Activated naive CD8-positive, alpha-beta T cell treated with anti-CD3 and anti-CD28 coated beads, Interleukin-2, amount 10 ng/mL, durations not matched to agents 7 days and 5 days (primary cell): Measurements from ENCODE around the gene PDE3A. TPM values are rescaled to one million over a fixed set of nuclear protein-coding genes. Genes with fewer than 3 reads are reported as not detected.

Source experiments
- ATAC-seq: fragments of 150-1000 bp; cut with Tn5 transposase; one replicate; pipeline ENCODE4 v1.10.0; 2021; ENCODE audit warnings: low read depth, moderate library complexity
- POLR2A ChIA-PET: fragments of 350-600 bp; sonication (Branson Sonifier 250); formaldehyde crosslinking; loops from one replicate; lab custom pipeline; 2021; ENCODE audit warnings: antibody characterized with exemption; lab: Charles Lee
- DNase-seq: peaks from one replicate; pipeline ENCODE4 v3.0.0; 2021
- H3K27ac Mint-ChIP-seq: one replicate; pipeline ENCODE4 v1.8.0; 2022; ENCODE audit warnings: mild to moderate bottlenecking, mixed read lengths
- H3K27me3 Mint-ChIP-seq: one replicate; pipeline ENCODE4 v1.8.0; 2022; ENCODE audit warnings: mild to moderate bottlenecking, moderate library complexity, mixed read lengths
- H3K36me3 Mint-ChIP-seq: one replicate; pipeline ENCODE4 v1.8.0; 2021; ENCODE audit warnings: mild to moderate bottlenecking, mixed read lengths
- H3K4me1 Mint-ChIP-seq: one replicate; pipeline ENCODE4 v1.8.0; 2021; ENCODE audit warnings: mixed read lengths
- H3K4me3 Mint-ChIP-seq: one replicate; pipeline ENCODE4 v1.8.0; 2022; ENCODE audit warnings: mild to moderate bottlenecking, moderate library complexity, mixed read lengths
- H3K9me3 Mint-ChIP-seq: one replicate; pipeline ENCODE4 v1.8.0; 2021; ENCODE audit warnings: mixed read lengths
- total RNA-seq, 2 experiments: library from RNA; stranded (reverse); gene quantifications; one replicate each; pipeline ENCODE4 v1.2.3, GENCODE V29; 2021

The PDE3A gene
- total RNA-seq, 2 experiments from 2014 or later: not detected

- no peak overlapping the region for H3K27ac Mint-ChIP-seq
- H3K36me3 Mint-ChIP-seq: no peaks in the 10 kb centered on the region
- peaks cover 2% of the 10 kb centered on the region for H3K27me3 Mint-ChIP-seq
- no peak overlapping the region for H3K4me3 Mint-ChIP-seq
- POLR2A ChIA-PET: no interaction called here
- H3K4me1 Mint-ChIP-seq: no peaks in the 10 kb centered on the region
- DNase-seq: no peak
- no peak for ATAC-seq
- no peaks in the 10 kb centered on the region for H3K9me3 Mint-ChIP-seq
These were observed 47.3 kb downstream of the PDE3A start for GRCh38 chr12:20415641-20416040.

GRCh38 chr12:20420557-20420956 lies 52.2 kb downstream of the PDE3A start:
- Mint-ChIP-seq H3K4me3 (no peak overlapping the region), H3K36me3 (no peaks in the 10 kb centered on the region), H3K4me1 (peaks cover 4% of the 10 kb centered on the region), H3K27me3 (peaks cover 5% of the 10 kb centered on the region), H3K9me3 (no peaks in the 10 kb centered on the region), H3K27ac (no peak overlapping the region)
- ATAC-seq (no peak), DNase-seq (no peak)
- POLR2A ChIA-PET: no interaction called here

DNA sequence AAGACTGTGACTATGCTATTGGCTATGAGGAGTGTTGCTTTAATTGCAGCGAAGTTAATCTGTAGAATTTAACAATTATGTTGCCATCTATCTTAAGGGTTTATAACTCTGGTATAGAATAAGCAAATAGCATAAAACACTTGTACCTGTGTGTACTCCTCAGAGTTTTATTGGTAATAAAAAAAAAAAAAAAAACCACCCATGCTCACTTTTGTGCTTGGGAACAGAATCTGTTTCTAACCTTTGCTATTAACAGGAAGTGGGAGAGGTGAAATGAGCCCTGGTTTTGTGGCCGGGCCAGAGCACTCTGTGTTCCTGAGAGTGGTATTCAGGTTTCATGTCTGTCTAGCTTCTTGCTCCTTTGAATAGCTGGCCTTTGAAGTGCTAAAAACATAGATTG lies 53.1 kb downstream of the PDE3A start:
- H3K4me3 Mint-ChIP-seq: no peak overlapping the region
- DNase-seq (no peak), ATAC-seq (peak; percentile 47)
- no peaks in the 10 kb centered on the region for H3K36me3 Mint-ChIP-seq
- H3K27me3 Mint-ChIP-seq: peaks cover 5% of the 10 kb centered on the region
- H3K9me3 Mint-ChIP-seq: no peaks in the 10 kb centered on the region
- H3K4me1 Mint-ChIP-seq: peaks cover 4% of the 10 kb centered on the region
- POLR2A ChIA-PET: no interaction called here
- no peak overlapping the region for H3K27ac Mint-ChIP-seq

DNA sequence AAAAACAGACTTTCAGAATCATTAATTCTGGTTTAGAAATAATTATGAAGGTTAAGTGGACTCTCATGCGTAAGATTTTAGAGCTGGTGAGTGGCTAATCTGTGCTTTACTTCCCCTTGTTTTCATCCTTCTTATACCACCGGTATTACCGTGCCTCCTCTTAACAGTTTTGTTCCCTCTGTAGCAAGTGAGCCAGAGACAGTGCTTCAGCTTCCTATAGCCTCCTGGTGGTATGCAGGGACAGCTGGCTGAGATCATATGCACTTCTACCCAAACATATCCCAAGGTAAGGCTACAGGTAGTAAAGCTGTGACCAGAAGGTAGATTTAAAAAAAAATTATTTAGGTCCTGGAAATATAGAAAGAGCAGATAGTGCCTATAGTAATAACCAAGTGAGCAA lies 55.2 kb downstream of the PDE3A start:
- DNase-seq (no peak), ATAC-seq (no peak)
- Mint-ChIP-seq H3K4me3 (no peak overlapping the region), H3K27ac (no peak overlapping the region), H3K36me3 (no peaks in the 10 kb centered on the region), H3K4me1 (peaks cover 4% of the 10 kb centered on the region), H3K27me3 (peaks cover 3% of the 10 kb centered on the region), H3K9me3 (no peaks in the 10 kb centered on the region)
- POLR2A ChIA-PET: no interaction called here

DNA sequence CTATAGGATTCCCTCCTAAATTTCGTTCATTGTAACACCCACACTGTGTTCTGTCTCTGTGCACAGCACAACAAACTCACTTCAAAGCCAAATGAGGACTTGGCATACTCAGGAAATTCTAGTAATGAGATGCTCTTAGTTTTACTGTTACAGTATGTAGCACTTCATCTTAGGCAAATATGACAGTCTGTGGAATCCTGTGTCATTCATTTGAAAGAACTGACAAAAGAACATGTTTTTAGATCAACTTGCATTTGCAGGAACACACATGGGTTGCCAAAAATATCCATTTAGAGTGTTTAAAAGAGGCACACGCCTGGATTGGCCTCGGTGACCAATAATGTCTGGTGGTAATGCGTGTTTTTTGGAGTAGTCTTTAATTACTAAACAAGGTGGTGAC lies 56.5 kb downstream of the PDE3A start:
- Mint-ChIP-seq H3K27me3 (peaks cover 5% of the 10 kb centered on the region), H3K27ac (no peak overlapping the region), H3K4me3 (no peak overlapping the region), H3K9me3 (no peaks in the 10 kb centered on the region), H3K4me1 (peaks cover 4% of the 10 kb centered on the region), H3K36me3 (no peaks in the 10 kb centered on the region)
- ATAC-seq: no peak
- DNase-seq: no peak
- POLR2A ChIA-PET: no interaction called here

DNA sequence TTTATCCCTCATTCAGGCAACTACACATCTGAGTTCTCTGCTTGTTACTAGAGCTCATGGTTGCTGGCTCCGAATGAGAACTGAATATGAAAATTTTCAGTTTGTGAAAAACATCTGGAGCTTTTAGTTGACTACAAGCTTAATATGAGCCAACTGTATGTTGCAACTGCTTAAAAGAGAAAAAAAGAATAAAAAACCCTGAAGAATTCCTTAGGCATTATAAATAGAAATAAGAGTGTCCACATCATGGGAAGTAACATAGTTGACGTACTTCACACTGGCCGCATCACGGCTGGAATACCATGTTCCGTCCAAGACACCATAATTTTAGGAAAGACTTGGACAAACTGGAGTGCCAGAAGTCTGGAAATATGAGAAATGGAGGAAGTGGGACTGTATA lies 57.9 kb downstream of the PDE3A start:
- DNase-seq: no peak
- Mint-ChIP-seq H3K4me1 (peaks cover 4% of the 10 kb centered on the region), H3K9me3 (no peaks in the 10 kb centered on the region), H3K4me3 (no peak overlapping the region), H3K27ac (no peak overlapping the region), H3K36me3 (no peaks in the 10 kb centered on the region), H3K27me3 (peaks cover 7% of the 10 kb centered on the region)
- POLR2A ChIA-PET: no interaction called here
- no peak for ATAC-seq

DNA sequence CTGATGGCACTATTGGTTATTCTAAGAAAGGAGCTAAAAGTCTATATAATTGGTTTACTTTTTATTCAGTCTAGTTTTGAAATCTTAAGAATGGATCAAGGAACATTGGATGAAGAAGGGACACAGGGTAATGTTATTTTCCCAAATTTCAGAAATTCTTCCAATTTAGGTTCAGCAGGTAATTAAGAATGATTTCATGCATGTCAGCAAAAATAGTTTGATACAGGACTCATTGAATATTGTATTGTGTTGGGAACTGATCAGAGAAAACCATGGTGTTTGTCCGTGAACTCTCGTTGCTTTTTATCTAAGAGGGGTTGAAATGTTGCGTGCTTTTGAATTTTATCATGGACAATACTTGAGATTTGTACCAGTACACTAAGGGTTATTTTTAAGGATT lies 58.6 kb downstream of the PDE3A start:
- ATAC-seq (no peak), DNase-seq (no peak)
- Mint-ChIP-seq H3K4me3 (no peak overlapping the region), H3K9me3 (no peaks in the 10 kb centered on the region), H3K36me3 (no peaks in the 10 kb centered on the region), H3K27ac (no peak overlapping the region), H3K27me3 (peaks cover 7% of the 10 kb centered on the region), H3K4me1 (no peaks in the 10 kb centered on the region)
- POLR2A ChIA-PET: no interaction called here

DNA sequence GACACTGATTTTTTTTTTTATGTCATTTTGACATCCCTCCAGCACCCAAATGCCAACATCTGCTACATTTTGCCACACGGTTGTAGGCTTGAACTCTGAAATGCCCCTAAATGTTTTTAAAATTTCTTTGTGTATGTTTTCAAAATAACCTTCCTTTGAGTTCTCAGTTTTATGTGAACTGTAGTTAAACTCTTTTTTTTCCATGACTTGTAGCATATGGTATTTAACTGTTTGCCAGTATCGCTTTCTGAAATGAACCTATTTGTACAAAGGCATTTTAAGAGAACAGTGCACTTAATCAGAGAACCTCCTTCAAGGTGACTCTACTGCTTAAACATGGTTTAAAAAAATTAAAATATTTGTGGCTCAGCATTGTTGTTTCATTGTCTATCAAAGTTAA lies 61.5 kb downstream of the PDE3A start:
- Mint-ChIP-seq H3K4me1 (no peaks in the 10 kb centered on the region), H3K4me3 (no peak overlapping the region), H3K9me3 (no peaks in the 10 kb centered on the region), H3K36me3 (no peaks in the 10 kb centered on the region), H3K27ac (no peak overlapping the region), H3K27me3 (peaks cover 4% of the 10 kb centered on the region)
- no peak for ATAC-seq
- POLR2A ChIA-PET: no interaction called here
- no peak for DNase-seq

- POLR2A ChIA-PET: no interaction called here
- no peak for ATAC-seq
- no peak overlapping the region for H3K27ac Mint-ChIP-seq
These were observed 64.0 kb downstream of the PDE3A start for GRCh38 chr12:20432290-20432689.

GRCh38 chr12:20434996-20435395 lies 66.7 kb downstream of the PDE3A start:
- DNase-seq: no peak

More at GRCh38 chr12:20432290-20432689, 64.0 kb downstream of the PDE3A start:
- DNase-seq: no peak
- Mint-ChIP-seq H3K4me3 (no peak overlapping the region), H3K9me3 (no peaks in the 10 kb centered on the region), H3K4me1 (no peaks in the 10 kb centered on the region), H3K27me3 (peaks cover 4% of the 10 kb centered on the region), H3K36me3 (no peaks in the 10 kb centered on the region)

DNA sequence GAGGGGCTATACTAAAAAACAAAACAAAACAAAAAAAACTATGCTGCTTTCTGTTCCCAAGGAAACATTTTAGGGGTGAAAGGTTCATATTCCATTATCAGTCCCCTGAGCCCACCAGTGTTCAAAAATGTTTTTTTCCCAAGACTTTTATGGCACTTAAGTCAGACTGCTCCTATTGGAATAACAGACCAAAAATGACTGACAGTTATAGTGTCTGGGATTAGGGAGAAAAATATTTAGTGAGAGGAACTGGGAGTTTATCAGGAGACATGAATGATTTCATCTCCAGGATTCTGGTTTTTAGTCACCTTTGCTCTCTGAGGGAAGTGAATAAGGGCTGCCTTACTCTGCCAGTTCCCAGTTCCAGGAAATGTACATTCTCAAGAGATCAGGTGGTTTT lies 68.0 kb downstream of the PDE3A start:
- Mint-ChIP-seq H3K9me3 (no peaks in the 10 kb centered on the region), H3K27ac (no peak overlapping the region), H3K36me3 (no peaks in the 10 kb centered on the region), H3K27me3 (peaks cover 5% of the 10 kb centered on the region), H3K4me3 (no peak overlapping the region), H3K4me1 (no peaks in the 10 kb centered on the region)
- DNase-seq (no peak), ATAC-seq (no peak)
- POLR2A ChIA-PET: no interaction called here

More at GRCh38 chr12:20434996-20435395, 66.7 kb downstream of the PDE3A start:
- Mint-ChIP-seq H3K27ac (no peak overlapping the region), H3K4me1 (no peaks in the 10 kb centered on the region), H3K27me3 (peaks cover 4% of the 10 kb centered on the region), H3K4me3 (no peak overlapping the region), H3K36me3 (no peaks in the 10 kb centered on the region), H3K9me3 (no peaks in the 10 kb centered on the region)
- POLR2A ChIA-PET: no interaction called here
- ATAC-seq: no peak

GRCh38 chr12:20438299-20438779 lies 70.0 kb downstream of the PDE3A start:
- H3K4me3 Mint-ChIP-seq: no peak overlapping the region
- no peak for DNase-seq

DNA sequence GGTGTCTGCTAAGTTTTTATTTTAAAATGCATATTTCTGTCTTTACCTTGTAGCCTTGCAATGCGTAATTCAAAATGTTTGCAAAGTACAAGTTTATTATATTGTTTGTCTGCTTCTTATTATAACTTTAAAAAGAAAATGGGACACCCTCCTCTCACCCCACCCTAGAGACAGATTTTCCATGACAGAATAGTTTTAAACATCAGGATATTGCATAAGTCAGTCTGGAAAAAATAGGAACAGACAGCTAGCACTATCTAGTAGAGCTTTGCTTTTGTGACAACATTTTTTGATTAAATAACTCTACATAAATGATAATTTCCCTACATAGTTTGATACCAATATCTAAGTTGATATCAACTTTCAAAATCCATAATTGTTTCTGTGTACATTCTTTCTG lies 71.3 kb downstream of the PDE3A start:
- DNase-seq (no peak), ATAC-seq (no peak)
- no peak overlapping the region for H3K27ac Mint-ChIP-seq
- H3K27me3 Mint-ChIP-seq: peaks cover 8% of the 10 kb centered on the region
- H3K36me3 Mint-ChIP-seq: no peaks in the 10 kb centered on the region
- H3K4me1 Mint-ChIP-seq: no peaks in the 10 kb centered on the region
- POLR2A ChIA-PET: no interaction called here
- H3K4me3 Mint-ChIP-seq: no peak overlapping the region
- H3K9me3 Mint-ChIP-seq: no peaks in the 10 kb centered on the region

More at GRCh38 chr12:20438299-20438779, 70.0 kb downstream of the PDE3A start:
- Mint-ChIP-seq H3K4me1 (no peaks in the 10 kb centered on the region), H3K36me3 (no peaks in the 10 kb centered on the region), H3K27me3 (peaks cover 8% of the 10 kb centered on the region), H3K27ac (no peak overlapping the region), H3K9me3 (no peaks in the 10 kb centered on the region)
- ATAC-seq: no peak
- POLR2A ChIA-PET: interaction anchor here (0.7 kb wide), 1 partner anchor 773 kb away, joined by 4 read pairs; no protein-coding TSS in a partner anchor

DNA sequence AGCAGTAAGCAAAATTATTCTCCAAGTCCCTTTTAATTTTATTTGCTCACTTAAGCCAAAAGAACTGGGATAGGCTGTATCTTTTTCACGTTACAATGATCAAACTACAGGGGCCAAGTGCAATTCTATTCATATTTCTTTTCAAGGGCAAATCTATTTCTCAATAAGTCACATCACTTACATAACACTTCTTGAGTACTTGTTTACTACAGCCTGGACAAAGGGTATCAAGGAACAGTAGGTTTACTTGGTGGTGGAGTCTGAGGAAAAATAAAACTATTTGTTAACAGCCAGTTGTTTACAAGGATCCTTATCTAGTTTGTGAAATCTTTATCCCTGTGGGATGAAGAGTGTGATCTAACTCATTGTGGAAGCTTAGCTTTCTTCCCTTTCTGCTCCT lies 72.1 kb downstream of the PDE3A start:
- Mint-ChIP-seq H3K9me3 (no peaks in the 10 kb centered on the region), H3K4me1 (no peaks in the 10 kb centered on the region), H3K27me3 (peaks cover 8% of the 10 kb centered on the region), H3K36me3 (no peaks in the 10 kb centered on the region), H3K27ac (no peak overlapping the region), H3K4me3 (no peak overlapping the region)
- DNase-seq (no peak), ATAC-seq (no peak)
- POLR2A ChIA-PET: no interaction called here

DNA sequence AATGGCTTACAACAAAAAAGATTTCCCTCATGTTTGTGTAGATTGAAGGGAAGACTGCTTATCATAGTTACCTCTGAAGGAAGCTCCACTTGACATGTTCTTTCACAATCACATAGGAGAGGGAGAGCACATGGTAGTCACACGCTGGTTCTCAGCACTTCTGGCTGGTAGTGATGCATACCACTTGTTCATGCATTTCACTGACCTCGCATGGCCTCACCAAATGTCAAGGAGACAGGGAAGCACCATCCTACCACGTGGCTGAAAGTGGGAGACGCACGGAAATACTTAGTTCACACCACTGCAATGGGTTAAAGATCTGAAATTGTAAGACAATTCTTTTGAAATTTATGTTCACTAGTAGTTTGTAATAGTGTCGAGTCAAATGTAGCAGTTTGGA lies 74.0 kb downstream of the PDE3A start:
- no peaks in the 10 kb centered on the region for H3K36me3 Mint-ChIP-seq
- H3K27ac Mint-ChIP-seq: no peak overlapping the region
- H3K4me3 Mint-ChIP-seq: no peak overlapping the region
- H3K4me1 Mint-ChIP-seq: no peaks in the 10 kb centered on the region
- POLR2A ChIA-PET: no interaction called here
- H3K9me3 Mint-ChIP-seq: no peaks in the 10 kb centered on the region
- peaks cover 8% of the 10 kb centered on the region for H3K27me3 Mint-ChIP-seq
- DNase-seq (no peak), ATAC-seq (no peak)
